ENCODE data around the gene ALDH7A1. TPM values are rescaled to one million over a fixed set of nuclear protein-coding genes. Genes with fewer than 3 reads are reported as not detected.

Gene ALDH7A1
- total and polyA plus RNA-seq, 7 donors: 16.0 to 37.0 (median 22.2) TPM

GRCh38 chr5:126490167-126490940, 104.7 kb downstream of the ALDH7A1 start:
- peaks cover 0 to 4% (median 0%) of the 10 kb centered on the region in 4 donors for H3K4me1 ChIP-seq
- WGBS, 2 donors: 90 to 91% methylated on average over 12 of the region's 12 CpGs
- TF ChIP-seq EP300 (IDR thresholded peaks at IDR 0.05) (no peak), POLR2AphosphoS5 (IDR thresholded peaks at IDR 0.05) (no peak), POLR2A (IDR thresholded peaks at IDR 0.05) (no peak), CTCF (IDR thresholded peaks at IDR 0.05) (no peak)
- H3K4me3 ChIP-seq: no peak overlapping the region
- H3K36me3 ChIP-seq: peaks cover 17 to 80% (median 28%) of the 10 kb centered on the region in 4 donors
- no peaks in the 10 kb centered on the region for H3K27me3 ChIP-seq
- peak; percentile 75 for DNase-seq
- intact Hi-C loops (cut with DNase I): loop anchor here (5.0 kb wide), 2 partner anchors 47 to 138 kb away; no protein-coding TSS in a partner anchor
- H3K9me3 ChIP-seq: no peaks in the 10 kb centered on the region
- H3K27ac ChIP-seq: peak overlapping the region; percentile 33 to 69 (median 51)

DNA sequence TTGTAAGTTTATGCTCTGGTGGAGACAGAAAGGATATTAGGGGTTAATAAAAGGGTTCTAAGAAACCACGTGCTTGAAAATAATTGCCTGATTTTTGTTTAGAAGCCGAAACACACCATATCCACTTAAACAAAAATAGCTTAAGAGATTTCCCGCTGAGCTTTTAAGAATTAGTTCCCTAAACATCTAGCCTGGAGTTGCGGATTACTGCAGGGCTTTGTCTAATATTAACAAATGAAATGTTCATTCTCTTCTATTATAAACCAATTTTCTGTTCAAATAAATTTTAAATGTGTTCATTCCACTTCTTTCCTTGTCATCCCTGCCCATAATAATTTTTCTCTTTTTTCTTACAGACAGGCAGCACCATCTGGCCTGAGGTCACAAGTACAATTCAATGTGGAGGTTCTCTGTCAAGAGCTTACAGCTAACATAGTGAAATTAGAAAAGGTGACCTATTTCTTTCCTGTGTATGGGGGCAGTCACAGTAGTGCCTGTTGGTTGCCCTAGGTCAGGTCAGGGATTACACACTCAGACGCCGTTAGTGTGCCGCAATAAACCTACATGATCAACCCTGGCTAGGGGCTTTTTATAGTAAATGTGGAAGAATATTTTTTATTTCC, 106.5 kb downstream of the ALDH7A1 start:
- intact Hi-C loops (cut with DNase I): no loop called here
- no peak for DNase-seq
- Histone ChIP-seq H3K4me3 (no peak overlapping the region), H3K36me3 (peaks cover 30 to 94% (median 44%) of the 10 kb centered on the region in 4 donors), H3K4me1 (peaks cover 0 to 4% (median 0%) of the 10 kb centered on the region in 4 donors), H3K27me3 (no peaks in the 10 kb centered on the region), H3K27ac (peak overlapping the region; percentile 17 to 54 (median 39)), H3K9me3 (no peaks in the 10 kb centered on the region)
- TF ChIP-seq CTCF (IDR thresholded peaks at IDR 0.05) (no peak), POLR2AphosphoS5 (IDR thresholded peaks at IDR 0.05) (no peak), POLR2A (IDR thresholded peaks at IDR 0.05) (no peak), EP300 (IDR thresholded peaks at IDR 0.05) (no peak)
- WGBS, 2 donors: 80 to 83% methylated on average over 7 of the region's 7 CpGs

GRCh38 chr5:126487596-126487995, 107.4 kb downstream of the ALDH7A1 start:
- Histone ChIP-seq H3K27ac (peak overlapping the region in 2 of 4 donors; percentile 47 to 54), H3K36me3 (peaks cover 30 to 89% (median 45%) of the 10 kb centered on the region in 4 donors)

GRCh38 chr5:126486332-126486731, 108.7 kb downstream of the ALDH7A1 start:
- no peak for DNase-seq
- Histone ChIP-seq H3K27ac (no peak overlapping the region), H3K27me3 (no peaks in the 10 kb centered on the region), H3K4me3 (no peak overlapping the region), H3K36me3 (peaks cover 30 to 91% (median 46%) of the 10 kb centered on the region in 4 donors), H3K4me1 (peaks cover 0 to 17% (median 9%) of the 10 kb centered on the region in 4 donors), H3K9me3 (no peaks in the 10 kb centered on the region)
- WGBS, 2 donors: 93 to 96% methylated on average over 3 of the region's 3 CpGs
- intact Hi-C loops (cut with DNase I): no loop called here
- TF ChIP-seq POLR2A (IDR thresholded peaks at IDR 0.05) (no peak), EP300 (IDR thresholded peaks at IDR 0.05) (no peak), POLR2AphosphoS5 (IDR thresholded peaks at IDR 0.05) (no peak), CTCF (IDR thresholded peaks at IDR 0.05) (no peak)

More at GRCh38 chr5:126487596-126487995, 107.4 kb downstream of the ALDH7A1 start:
- TF ChIP-seq CTCF (IDR thresholded peaks at IDR 0.05) (no peak), EP300 (IDR thresholded peaks at IDR 0.05) (no peak), POLR2AphosphoS5 (IDR thresholded peaks at IDR 0.05) (no peak)
- no peak for DNase-seq
- H3K4me1 ChIP-seq: peaks cover 0 to 8% (median 5%) of the 10 kb centered on the region in 4 donors
- H3K4me3 ChIP-seq: no peak overlapping the region
- no peaks in the 10 kb centered on the region for H3K27me3 ChIP-seq
- H3K9me3 ChIP-seq: no peaks in the 10 kb centered on the region
- intact Hi-C loops (cut with DNase I): no loop called here
